Activated CD4-positive, alpha-beta T cell treated with anti-CD3 and anti-CD28 coated beads, Interleukin-2, amount 50 U/mL, for 4 hours (primary cell): ENCODE measurements around the gene ROS1.
"Not testable (repeated sequence)": the region's sequence is repeated elsewhere in the genome, so short reads cannot be mapped to it uniquely, and the experiment has no call there.

ENCODE experiments used
- DNase-seq, 2 experiments: peaks; one replicate each; pipeline ENCODE4 v3.0.0-alpha.2; 2020

Gene ROS1

DNA sequence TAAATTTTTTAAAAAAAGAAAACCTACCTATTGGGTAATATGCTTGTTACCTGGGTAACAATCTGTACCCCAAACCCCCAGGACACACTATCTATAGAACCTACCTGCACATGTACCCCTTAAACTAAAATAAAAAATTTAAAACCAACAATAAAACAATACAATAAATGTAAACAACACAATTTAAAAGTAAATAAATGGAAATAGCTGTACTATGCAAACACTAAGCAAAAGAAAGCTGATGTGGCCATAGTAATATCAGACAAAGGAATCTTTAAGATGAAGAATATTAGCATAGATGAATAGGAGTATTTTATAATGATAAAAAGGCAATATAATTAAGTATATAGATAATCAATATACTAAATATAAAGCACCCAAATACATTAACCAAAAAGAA is 50.3 kb downstream of the ROS1 start:
- no peak for DNase-seq

DNA sequence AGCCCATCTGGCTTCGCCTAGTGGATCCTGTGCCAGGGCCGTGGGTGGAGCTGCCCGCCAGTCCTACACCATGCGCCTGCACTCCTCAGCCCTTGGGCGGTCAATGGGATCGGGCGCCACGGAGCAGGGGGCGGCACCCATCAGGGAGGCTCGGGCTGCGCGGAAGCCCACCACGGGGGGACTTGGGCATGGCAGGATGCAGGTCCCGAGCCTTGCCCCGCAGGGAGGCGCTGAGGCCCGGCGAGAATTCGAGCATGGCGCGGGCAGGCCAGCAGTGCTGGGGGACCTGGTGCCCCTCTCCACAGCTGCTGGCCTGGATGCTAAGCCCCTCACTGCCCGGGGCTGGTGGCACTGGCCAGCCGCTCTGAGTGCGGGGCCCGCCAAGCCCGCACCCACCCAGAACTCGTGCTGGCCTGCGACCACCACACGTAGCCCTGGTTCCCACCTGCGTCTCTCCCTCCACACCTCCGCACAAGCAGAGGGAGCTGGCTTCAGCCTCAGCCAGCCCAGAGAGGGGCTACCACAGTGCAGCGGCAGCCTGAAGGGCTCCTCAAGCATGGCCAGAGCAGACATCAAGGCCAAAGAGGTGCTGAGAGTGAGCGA is 52.4 kb downstream of the ROS1 start:
- no peak for DNase-seq

DNA sequence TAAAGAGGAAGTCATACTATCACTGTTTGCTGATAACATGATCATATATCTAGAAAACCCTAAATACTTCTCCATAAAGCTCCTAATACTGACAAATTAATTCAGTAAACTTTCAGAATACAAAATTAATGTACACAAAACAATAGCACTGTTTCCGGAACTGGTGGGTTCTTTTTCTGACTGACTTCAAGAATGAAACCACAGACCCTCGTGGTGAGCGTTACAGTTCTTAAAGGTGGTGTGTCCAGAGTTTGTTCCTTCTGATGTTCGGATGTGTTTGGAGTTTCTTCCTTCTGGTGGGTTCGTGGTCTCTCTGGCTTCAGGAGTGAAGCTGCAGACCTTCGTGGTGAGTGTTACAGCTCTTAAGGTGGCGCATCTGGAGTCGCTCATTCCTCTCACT is 53.5 kb downstream of the ROS1 start:
- DNase-seq, result not testable (repeated sequence)

DNA sequence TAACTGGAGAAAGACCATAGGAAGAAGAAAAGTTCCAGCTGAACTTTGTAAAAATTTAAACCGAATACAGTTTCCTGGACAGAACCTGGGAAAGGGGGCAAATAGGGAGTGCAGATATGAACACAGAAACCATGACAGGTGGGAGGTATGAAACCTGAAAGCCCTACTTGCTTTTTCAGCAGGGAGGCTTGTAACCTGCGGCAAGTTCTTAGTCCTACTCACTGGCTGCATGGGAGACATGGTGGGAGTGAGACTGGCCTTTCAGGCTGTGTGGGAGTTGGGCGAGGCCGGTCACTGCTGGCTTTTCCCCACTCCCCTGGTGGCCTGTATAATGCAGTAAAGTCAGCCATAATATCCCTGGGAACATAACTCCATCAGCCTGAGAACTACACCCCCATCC is 54.2 kb downstream of the ROS1 start:
- DNase-seq, result no peak

DNA sequence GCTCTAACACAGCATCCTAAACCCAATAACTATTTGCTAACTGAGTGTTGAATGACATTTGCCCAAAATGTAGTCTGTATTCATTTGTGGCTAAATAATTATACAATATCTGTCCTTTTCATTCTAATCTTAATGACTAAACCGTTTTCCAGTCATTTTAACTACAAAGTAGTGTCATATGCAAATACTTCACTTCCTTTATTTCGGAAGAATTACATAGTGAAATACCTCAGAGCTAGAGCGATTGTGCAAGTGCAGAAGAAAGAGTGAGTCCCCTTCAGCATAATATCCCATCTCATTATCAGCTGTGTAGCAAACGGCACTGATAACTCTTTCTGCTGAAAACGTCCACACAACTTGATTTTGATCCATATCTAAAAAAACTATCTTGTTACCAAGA is 66.2 kb downstream of the ROS1 start:
- no peak for DNase-seq

DNA sequence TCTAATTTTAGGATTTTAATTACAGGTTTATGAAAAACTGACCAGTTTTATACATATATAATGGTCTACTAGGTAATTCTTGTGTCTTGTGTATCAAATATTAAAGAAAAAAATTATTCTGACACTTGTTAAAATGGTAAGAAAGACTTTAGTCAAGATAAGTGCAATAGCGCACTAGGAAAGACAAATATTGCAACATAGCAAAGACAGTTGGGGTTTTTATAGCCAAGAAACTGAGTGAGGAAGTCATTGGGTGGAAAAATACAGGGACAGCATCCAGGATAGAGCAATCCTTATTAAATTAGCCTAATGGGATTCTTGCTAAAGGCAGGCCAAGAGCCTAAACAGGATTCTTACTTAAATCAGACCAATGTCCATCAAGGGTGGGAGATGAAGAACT is 71.1 kb downstream of the ROS1 start:
- DNase-seq, result no peak

DNA sequence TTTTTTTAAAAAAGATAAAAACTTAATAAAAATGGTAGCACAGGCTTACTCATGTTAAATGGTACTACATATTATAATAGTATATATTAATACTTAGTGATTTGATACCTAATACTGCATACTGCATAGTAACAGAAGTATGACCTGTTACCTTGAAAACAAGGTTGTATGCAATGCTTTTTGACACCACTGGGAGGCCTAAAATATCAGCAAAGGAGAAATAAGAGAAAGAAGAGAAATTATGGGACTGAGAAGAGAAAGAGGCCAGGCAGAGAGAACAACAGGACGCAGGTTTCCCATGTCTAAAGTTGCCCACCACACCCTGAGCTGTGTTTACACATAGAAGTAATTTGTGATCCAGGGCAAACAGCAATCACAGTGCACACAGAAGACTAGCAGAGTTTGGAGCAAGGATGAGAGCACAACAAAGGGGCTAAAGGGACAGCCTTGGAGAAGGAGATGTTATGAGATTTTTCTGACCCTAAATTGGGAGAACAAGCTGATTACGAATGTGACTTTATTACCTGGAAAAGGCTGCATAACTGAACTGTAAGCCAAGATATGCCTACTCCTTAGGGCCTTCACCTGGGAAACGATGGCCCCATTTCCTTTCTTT is 73.2 kb downstream of the ROS1 start:
- no peak for DNase-seq

DNA sequence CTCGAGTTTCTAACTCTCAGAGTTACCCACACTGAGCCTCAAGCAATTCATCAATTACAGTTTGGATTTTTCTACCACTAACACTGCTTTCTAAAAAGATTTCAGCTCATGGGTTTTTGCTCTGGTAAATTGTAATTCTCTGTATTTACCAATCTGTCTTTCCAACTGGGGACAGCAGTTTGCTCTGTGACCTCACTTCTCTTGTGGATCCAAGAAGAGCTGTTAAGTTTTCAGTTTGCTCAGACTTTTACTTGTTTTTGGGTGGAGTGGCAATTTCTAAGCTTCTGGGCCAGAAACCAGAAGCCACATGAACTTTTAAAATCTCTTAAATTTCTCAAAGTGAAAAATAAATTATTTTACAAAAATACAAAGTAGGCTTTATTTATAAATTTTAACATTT is 74.2 kb downstream of the ROS1 start:
- DNase-seq, result no peak

DNA sequence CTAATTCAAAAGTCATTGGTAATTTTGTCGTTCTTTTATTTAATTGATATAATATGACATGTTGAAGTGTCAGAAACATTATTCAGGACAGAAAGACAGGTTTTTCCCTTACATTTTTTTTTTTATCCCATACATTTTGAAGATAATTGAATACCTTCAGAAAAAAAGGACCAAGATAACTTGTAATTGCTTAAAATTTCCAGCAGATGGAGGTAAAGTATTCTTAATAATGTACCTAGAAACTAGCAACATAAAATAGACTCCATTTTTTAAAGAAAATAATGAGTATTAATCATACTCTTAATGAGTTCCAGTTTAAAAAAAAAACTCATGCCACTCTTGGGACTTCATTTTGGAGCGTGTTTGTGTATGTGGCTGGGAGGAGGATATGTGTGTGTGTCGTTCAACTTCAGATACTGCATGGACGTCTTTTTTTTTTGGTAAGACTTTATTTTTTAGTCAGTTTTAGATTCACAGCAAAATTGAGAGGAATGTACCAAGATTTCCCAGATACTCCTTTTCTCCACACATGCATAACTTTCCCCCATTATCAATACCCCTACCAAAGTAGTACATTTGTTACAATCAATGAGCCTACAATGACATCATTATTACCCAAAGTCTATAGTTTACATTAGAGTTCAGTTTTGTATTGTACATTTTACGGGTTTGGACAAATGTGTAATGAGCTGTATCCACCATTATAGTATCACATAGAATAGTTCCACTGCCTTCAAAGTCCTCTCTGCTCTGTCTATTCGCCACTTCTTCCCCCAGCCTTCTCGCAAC is 79.4 kb downstream of the ROS1 start:
- no peak for DNase-seq

DNA sequence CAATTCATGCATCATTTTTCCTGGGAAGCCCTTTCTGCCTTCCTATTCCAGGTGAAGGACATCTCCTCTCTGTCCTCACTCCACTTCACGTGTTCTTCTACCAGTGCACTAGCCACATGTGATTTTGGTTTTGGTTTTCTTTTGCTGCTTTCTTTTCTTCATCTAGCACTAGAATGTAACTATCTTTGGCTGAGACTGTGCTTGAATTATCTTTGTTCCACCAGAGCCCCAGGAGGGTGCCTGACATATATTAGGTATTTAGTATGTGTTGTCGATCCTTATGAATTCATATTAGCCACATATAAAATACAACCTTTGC is 80.5 kb downstream of the ROS1 start:
- DNase-seq, result no peak

DNA sequence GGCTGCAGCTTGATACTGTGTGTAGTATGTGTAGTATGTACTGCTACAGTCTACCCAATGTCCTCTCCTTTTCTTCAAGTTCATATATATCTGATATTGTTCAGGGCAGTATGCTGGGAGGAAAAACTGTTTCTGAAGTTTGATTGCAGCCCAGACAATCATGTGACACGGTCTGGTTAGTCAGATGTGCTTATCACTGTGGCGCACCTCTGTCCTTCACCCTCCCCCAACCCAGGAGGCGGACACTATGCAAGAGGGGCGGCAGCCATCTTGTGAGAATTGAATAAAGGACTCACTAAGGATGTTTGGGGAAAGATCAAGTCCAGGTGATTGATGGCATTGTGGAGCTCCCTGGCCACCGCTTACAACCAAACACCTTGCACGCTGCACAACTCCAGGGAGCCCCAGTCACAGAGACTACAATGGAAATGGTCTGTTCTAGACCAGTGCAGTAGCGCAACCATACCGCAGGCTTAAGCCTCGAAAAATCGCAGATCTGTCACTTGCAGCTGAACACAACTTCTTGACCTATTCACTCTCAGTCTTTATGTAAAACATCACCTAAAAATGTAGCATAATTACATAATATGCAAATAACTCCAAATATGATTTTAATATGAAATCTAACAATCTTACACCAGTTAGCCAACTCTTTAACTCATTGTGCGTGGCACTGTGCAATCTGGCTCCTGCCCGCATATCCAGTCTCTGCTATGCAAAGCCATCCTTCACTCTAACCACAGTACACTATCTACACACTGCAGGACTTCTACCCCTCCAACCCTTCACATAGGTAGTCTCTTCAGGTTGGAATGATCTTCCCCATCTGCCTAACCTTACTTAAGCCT is 81.1 kb downstream of the ROS1 start:
- no peak for DNase-seq

DNA sequence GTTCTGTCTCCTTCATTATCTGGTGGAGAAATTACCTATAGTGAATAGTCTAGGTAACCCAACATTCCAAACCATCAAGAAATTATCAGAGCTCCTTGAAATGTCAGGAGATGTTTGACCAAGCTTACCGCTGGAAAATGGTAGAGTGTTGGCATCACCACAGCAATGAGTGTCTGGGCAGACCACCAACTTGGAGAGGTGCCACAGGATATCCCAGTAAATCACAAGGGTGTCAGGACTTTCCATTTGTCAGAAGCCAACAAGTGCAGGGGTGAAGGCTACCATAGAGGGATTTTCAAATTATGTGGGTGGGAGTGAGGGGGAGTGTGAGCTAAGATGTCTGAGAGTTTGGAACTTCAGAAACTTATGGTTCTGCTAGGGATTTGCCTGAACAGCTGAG is 87.2 kb downstream of the ROS1 start:
- no peak for DNase-seq

DNA sequence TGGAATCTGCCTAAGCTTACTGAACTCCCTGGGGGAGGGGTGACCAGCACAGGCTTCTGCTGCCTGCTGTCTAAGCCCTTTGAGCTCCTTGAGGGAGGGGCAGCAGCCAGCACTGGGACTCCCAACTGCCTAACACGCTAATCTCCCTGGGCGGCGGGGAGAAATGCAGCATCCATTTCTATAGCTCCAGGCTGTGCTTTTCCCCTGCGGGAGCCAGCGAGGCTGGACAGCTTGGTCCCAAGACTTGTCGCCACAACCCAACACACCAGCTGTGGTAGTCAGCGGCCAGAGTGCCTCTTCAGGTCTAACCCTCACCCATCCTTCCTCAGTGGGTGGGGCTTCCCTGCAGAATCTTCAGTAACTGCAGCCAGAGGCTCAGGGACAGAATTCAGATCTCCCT is 95.8 kb downstream of the ROS1 start:
- no peak for DNase-seq

DNA sequence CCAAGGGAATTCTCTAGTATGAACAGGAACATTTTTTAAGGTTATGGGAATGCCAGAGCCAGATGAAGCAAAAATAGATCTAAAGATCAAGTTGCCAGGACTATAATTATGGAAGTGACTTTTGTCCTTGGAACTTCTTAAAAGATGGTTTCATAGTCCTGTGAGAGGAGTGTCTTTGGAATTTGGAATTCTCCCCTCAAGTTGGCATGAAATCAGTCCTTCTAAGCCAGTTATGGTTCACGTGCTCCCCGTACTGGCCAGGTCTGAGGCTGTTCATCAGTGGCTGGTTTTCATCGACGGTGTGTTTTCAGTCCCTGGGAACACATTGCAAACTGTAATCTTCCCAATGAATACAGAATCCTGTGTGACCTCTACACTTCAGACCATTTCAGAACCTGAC is 97.2 kb downstream of the ROS1 start:
- no peak for DNase-seq

DNA sequence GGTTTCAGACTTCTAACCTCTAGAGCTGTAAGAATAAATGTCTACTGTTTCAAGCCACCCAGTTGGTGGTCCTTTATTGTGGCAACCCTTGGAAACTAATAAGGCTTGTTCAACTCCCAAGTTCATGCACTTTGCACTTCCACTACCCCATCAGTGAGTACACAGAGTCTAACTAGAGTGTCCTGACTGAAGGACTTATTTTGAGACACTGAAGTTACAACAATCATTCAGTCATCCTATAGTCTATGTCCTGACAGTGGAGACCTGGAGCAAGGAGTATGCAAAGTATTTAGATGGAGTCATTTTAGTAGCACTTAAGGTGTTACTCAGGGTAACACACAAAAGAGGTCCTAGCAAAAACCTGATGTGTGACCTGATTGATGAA is 97.7 kb downstream of the ROS1 start:
- no peak for DNase-seq

DNA sequence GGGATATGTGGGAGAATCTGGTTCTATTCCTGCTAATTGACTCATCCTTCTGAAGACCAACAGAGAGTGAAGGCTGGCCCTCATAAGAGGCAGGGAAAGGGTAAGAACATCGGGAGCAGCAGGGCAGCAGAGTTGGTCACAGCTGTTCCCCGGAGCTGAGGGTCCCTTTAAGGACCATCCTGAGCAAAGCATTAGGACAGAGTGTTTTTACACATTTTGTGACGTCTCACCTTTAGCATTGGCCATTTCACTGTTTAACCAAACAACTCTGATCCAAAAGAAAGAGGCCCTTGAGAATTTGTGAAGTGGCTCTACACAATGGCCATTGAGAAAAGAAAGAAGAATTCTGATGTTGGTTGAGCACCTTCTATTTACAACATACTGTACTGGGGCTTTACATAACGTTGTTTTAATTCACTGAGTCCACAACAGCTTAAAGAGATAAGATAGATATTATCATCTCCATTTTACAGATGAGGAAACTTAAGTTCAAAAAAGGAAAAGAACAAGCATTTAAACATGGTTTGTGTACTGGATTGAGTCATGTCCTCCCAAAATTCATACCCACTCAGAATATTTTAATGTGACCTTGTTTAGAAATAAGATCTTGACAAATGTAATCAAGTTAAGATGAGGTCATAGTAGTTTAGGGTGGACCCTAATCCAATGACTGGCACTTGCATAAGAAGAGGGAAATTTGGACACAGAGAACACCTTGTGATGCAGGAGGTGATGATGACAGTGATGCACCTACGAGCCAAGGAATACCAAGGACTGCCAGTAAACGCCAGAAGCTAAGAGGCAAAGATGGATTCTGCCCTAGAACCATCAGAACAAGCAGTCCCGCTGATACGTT is 98.4 kb downstream of the ROS1 start:
- no peak for DNase-seq

DNA sequence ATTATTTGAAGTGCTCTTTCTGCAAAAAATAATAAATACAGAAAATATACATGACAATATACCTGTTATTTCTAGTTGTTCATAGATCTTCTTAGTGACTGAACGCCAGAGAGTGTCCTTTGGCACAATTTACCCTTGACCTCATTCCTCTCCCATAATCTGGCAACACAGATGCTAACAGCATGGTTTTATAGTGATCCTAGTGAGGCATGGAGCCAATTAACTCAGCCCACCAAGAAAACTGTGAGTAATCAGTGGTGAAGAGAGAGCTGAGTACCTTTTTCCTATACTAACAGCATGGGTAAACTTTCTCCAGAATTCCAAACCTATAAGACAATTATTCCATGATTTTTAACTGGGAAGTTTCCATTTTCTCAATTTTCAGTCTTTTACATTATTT is 99.3 kb downstream of the ROS1 start:
- DNase-seq, result no peak

DNA sequence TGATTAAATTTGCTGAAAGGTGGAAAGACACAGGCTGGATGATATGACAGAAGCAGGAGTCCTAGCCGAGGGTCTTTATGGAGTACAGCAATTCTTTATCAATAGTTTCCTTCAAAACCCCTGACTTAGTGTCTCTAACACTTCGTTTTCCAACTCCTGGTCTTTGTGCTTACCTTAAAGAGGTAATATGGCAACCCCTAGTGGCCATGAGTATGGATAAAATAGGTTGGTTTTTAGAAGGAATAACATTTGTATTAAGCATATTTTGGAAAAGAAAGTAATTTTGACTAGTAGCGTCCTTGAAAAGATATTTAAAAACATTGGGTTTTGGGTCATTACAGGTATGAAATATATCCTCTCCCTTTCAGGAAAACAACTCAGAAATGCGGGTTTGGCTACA is 108.5 kb downstream of the ROS1 start:
- DNase-seq, result no peak

DNA sequence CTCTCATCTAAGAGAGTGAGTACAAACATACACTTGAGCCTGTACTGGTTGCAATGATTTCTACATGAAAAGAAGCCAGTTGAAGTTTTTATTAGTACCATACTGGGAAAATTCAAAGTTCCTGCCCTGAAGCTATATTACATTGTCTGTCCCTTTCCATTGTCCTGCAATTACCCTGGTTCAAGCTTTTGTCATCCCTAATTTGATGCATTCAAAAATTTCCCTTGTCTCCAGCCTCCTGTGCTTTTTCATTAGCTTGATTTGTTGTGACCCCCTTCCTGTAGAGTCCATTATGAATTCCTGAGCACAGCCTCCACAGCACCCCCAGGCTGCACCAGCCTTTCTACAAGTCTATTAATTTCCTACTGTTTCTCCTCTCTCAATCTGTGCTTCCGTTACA is 114.0 kb downstream of the ROS1 start:
- DNase-seq, result no peak

DNA sequence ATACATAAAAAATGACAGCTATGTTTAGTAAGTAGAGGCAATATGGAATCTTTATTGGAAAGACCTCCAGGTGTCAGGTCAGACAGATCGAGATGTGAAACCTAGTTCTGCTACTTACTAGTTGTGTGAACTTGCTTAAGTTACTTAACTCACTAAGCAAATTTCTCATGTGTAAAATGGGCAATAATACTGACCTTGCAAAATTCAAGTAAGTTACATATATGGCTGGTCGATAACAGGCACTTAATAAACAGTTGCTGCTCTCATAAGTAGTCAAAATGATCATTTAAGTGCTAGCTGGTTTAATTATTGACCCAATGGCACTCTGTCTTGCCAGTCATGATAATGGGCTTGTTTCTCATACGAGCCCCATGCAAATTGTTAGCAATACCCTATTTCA is 114.4 kb downstream of the ROS1 start:
- DNase-seq, result no peak

DNA sequence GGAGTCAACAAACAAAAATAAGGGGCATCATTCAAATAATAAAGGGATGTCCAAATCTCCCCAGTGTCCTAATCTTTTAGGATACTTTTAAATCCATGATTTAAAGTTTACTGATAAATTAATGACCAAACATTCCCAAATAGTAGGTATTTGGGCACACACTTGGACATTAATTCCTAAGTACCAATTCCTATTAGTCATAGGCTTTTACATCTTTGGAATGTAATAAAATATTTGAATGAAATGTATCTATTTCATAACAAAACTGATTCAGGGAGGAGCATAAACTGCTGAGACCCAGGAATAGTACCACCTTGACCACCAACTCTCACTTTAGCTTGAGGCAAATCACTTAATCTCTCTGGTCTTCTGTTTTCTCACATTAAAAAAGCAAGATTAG is 116.1 kb downstream of the ROS1 start:
- DNase-seq, result no peak

DNA sequence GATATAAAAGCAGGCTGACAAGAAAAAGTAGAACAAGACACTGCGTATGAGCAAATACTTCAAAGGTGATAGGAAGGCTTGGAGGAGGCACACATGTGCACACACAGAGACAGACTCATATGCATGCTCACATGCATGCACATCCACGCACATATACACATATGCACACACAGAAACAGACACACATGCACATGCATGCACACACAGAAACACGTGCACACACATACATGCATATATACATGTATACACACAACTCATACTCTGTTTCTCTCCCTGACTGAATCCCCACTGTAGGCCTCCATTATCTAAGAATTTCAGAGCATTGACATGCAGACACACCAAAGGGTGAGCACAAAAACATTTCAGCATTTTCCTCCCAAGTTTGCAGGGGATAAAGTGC is 116.7 kb downstream of the ROS1 start:
- DNase-seq, result no peak

DNA sequence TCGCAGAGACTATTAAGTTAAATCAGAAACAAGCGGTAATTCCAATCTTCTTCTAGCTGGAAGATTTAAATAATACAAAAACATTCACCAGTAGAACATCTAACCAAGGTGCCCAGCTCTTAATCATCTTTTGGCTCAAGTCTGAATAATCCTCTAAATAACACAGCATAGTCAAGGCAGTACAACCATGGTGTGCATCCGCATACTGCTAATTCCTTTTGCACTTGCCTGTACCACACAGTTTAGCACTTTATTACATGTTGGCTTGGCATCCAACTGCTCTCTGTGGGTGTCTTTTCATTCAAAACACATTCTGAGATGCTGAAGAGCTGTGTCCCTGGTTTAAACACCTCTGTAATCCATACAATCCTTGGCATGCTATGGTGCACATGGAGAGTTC is 118.1 kb downstream of the ROS1 start:
- DNase-seq, result no peak
